Stimulated activated CD4-positive, alpha-beta T cell treated with anti-CD3 and anti-CD28 coated beads, Interleukin-12 subunit alpha, Interleukin-12 subunit beta, amount 100 ng/mL, for 48 hours (primary cell): ENCODE measurements around the gene PCDH1.

Source experiments
- DNase-seq, 3 donors: peaks; one replicate each; pipeline ENCODE4 v3.0.0-alpha.2; 2020; ENCODE audit warnings: low read depth in 2 of 3, low spot score in 1 of 3

PCDH1 gene

GRCh38 chr5:141856037-141856790 is 22.0 kb downstream of the PCDH1 start:
- no peak for DNase-seq

- no peak for DNase-seq
Measured at GRCh38 chr5:141855265-141856036, 22.8 kb downstream of the PCDH1 start.

DNA sequence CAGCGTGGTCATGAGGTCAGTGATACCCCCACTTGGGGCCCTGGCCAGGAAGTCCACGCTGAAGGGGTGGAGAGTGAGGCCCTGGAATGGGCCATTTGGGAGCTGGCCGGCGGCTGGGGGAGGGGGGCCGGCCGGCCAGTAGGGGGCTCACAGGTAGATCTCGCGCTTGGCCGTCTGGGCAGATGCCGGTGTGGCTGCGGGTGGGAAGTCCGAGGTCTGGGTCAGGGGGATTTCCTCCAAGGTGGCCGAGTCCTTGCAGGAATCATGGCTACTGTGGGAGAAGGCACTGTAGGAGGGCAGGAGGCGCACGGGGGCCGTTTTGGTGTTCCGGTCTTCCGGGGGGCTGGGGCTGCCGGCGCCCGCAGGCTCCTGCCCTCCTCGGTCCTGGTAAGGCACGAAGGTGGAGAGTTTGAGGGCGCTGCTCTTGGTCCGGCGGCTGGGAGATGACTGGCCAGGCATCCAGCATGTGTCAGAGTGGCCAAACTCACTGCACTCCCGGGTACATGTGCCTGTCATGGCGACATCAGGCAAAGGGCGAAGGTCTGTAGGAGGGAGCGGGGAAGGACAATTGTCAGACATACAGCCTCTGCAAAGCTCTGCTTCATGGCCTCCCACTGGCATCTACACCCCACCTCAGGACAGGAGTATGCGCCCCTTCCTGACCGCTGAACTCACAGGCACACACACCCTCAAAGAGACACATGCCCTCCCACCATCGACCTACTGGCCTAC is 24.1 kb downstream of the PCDH1 start:
- DNase-seq: no peak

- DNase-seq: no peak
Measured at GRCh38 chr5:141852448-141852847, 25.8 kb downstream of the PCDH1 start.

GRCh38 chr5:141851195-141851874 is 26.9 kb downstream of the PCDH1 start:
- no peak for DNase-seq

DNA sequence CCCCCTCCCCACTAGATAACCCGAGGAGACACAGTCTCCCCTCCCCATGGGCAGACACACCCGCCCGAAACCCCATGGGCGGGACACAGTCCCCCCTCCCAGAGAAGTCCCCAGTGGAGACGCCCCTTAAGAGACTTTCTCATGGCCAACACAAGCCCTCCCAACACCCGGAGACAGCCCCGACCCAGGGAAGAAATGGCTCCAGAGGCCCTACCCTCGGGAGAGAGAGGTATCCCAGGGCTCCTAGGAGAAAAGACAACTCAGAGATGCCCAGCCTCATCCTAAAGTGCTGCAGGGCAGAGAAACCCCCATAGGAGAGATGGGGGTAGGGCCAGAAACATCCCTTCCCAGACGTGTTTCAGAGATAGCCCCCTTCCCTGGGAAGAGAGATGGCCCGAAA is 27.4 kb downstream of the PCDH1 start:
- DNase-seq: no peak

DNA sequence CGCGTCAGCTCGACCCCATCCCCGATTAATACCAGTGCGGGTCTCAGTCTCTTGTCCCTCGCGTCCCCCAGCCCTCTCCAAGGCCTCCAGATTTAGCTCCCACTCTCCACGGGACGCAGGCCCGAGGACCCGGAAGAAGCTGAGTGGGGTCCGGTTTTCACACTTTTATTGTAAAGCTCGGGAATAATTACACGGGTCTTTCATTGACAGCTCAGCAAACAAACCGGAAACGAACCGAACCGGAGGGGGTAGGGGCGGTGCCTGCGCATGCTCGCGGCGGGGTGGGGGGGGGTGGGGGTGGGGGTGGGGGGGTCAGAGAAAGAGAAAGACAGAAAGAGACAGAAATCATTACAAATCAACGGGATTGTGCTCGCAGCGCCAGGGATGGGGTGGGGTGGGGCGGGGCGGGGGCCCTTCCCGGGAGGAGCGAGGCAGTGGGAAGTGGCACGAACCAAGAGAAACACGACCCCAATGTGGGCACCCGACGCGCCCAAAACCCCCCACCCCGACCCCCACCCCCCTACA is 27.9 kb downstream of the PCDH1 start:
- DNase-seq: peak in 1 of 3 donors; percentile 18

DNA sequence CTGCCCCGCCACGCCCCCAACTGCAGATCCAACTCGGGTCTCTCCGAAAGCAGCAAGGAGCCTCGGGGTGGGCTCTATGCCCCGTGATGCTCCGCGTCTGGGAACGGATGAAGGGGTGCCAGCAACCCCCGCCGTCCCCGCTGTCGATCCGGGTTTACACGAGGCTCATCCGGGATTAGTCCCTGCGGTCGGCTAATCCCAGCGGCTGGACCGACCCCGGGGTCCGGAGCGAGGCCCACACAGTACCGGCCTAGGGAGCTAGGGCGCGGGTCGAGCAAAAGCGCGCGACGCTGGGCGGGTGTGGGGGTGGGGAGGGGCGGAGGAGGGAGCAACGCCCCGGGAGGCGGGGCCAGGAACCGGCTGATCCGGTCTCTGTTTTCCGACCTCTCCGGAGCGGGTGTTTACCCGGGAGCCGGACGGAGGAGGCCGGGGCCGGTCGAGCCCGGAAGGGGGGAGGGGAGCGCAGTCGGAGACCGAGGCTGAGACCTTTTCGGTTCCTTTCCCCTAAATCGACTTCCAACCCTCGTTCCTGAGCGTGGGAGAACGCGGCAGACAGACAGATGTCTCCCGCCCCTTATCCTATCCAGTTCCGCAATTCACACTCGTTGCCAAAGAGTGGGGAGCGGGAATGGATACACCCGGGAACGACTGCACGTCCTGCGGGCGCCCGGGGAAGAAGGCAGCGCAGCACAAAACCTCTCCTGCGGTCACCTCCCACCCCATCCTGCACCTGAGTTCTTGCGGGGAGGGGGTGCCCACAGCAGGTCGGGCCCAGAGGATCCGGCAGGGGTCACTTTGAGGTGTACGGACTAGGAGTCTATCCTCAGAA is 28.6 kb downstream of the PCDH1 start:
- DNase-seq: peak; percentile 27 to 71 (median 54)

DNA sequence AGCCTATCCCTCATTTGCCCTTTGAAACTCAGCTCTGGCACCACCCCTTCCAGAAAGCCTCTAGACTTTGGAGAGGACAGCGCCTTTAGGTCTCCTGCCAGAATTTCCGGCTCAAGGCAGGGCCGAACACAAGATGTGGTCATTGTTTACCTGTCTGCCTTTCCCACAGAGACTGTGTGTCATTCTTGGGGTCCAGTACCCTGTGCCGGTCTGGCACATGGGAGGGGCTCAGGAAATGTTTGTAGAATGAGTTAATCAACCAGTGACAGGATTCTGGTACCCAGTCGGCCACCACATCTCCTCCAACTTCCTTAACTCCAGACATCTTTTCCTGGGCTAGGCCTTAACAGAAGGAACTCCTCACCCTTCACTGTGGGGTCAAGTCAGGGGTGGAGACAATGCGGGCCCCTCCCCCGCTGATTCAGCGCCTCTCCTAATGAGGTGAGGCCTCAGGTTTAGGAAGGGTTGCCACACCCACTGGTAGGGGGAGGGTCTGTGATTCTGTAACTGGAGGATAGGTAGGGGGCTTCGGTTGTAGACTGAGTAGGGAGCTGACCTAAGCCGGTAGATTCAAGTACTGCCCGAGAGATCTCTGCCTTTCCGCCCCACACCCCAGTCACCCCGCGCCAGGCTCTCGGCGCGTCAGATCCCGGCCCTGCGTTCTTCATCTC is 29.3 kb downstream of the PCDH1 start:
- DNase-seq: peak in 2 of 3 donors; percentile 19 to 34

DNA sequence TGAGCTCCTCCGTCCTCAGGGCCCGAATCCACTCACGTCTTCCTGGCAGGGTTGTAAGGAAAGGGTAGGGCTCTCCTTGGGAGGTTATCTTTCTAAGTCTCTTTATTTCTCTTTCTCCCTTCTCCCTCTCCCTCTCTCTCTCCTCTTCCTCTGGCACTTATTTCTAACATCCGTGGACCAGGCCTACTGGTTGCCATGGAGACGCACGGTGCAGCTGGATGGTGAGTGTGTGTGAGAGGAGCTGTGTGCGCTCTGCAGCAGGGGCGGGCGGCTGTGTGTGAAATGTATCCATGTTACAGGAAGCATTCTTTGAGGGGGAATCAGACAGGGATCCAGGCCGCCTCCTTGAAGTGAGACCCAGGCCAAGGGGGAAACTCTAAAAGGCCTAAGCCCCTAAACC is 32.2 kb downstream of the PCDH1 start:
- DNase-seq: no peak

DNA sequence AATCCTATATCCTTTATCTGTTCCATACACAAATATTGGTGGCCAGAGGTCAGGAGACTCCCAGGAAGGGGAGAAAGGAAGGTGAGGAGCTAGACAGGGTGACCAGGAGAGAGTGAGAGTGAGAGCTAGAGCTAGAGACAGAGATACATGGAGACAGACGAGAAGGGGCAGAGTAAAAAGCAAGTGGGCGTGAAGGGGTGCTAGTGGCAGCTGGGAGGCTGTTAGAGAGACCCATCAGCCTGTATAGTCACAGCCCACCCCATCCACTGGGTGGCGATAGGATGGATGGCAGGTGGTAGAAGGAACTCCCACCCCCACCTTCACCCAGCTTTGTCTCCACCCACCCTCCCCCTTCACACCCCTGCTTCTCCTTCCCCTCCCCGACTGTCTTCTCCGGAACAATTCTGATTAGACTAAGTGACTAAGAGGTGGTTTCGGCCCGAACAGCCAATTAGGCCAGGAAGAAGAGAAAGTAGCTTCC is 32.8 kb downstream of the PCDH1 start:
- no peak for DNase-seq

- no peak for DNase-seq
Measured at GRCh38 chr5:141844414-141845097, 33.7 kb downstream of the PCDH1 start.

- no peak for DNase-seq
Measured at GRCh38 chr5:141843156-141843927, 34.9 kb downstream of the PCDH1 start.

- DNase-seq: no peak
Measured at GRCh38 chr5:141841378-141842180, 36.6 kb downstream of the PCDH1 start.

DNA sequence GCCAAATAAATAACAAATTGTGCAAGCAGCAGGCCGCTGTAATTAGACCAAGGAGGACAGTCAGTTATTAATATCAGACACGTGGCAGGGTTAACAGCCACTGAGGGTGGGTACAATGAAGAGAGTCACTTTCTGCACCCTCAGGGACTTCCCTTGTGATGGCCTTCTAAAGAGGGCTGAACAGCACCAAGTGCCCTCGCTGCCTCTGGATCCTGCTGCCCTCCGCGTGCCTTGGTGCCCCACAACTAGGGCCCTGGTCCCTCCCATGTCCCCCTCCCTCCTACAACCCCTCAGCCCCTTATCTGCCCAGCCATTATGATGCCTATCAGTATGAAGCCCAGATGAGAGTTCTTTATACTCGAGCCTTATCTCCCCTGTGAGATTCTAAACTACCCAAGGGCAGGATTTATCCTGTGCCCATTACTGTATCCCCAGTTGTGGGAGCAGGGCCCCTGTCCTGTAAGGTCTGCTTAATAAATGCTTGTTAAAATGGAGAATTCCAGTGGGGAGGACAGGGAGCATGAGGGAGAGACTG is 37.3 kb downstream of the PCDH1 start:
- DNase-seq: no peak

GRCh38 chr5:141840280-141840812 is 37.9 kb downstream of the PCDH1 start:
- DNase-seq: no peak

DNA sequence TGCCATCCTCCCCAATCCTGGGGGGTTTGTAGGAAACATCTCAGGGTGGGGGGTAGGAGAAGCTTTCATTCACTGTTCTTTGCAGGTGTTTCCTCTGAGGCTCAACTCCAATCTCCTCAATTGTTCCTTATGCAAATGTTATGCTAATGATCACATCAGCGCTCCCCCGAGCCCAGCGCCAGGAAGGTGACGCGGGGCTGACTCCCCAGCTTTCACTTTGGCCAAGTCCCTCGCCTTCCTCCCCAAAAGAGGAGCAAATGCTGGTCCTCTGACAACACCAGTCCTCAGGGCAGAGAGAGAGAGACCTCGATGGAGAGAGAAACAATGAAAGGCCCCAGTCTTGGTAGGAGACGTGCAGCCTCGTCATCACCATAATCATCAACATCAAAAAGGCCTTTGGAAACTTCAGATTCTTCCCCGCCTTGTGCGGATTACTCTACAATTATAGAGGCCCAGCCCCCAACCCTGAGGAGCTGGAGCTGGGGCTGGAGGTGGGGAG is 39.1 kb downstream of the PCDH1 start:
- DNase-seq: no peak
